Mesodermal cell (in vitro differentiated cells): ENCODE results near the gene SMIM13.
"Not testable (repeated sequence)": the region's sequence is repeated elsewhere in the genome, so short reads cannot be mapped to it uniquely, and the experiment has no call there.

Experiments
- H3K27ac ChIP-seq: 2 replicates; pipeline ENCODE4 v1.7.0; 2013; ENCODE audit warnings: mild to moderate bottlenecking, low read depth, low read length, moderate library complexity; ENCODE audit not compliant: severe bottlenecking
- H3K36me3 ChIP-seq: 2 replicates; pipeline ENCODE4 v1.7.1; 2013; ENCODE audit warnings: mild to moderate bottlenecking, low read length, moderate library complexity; ENCODE audit not compliant: control insufficient read depth, insufficient read depth
- H3K4me1 ChIP-seq: one replicate; pipeline ENCODE4 v1.7.1; 2013; ENCODE audit warnings: mild to moderate bottlenecking, low read length; ENCODE audit not compliant: insufficient read depth, control insufficient read depth, poor library complexity, severe bottlenecking
- H3K4me3 ChIP-seq: 2 replicates; pipeline ENCODE4 v1.7.0; 2013; ENCODE audit warnings: low read length, control low read depth, mild to moderate bottlenecking; ENCODE audit not compliant: insufficient read depth, poor library complexity, severe bottlenecking; ENCODE audit errors: extremely low read depth
- H3K9me3 ChIP-seq: 2 replicates; pipeline ENCODE4 v1.7.1; 2013; ENCODE audit warnings: mild to moderate bottlenecking, low read length, moderate library complexity; ENCODE audit not compliant: control insufficient read depth
- WGBS, 2 experiments: methylation state at CpG; one replicate each; pipeline ENCODE4 v1.1.5; 2013; ENCODE audit warnings: missing lambda C conversion rate in 2 of 2; ENCODE audit not compliant: insufficient coverage in 2 of 2; 5-methylcytosine and 5-hydroxymethylcytosine counted together

SMIM13 gene

DNA sequence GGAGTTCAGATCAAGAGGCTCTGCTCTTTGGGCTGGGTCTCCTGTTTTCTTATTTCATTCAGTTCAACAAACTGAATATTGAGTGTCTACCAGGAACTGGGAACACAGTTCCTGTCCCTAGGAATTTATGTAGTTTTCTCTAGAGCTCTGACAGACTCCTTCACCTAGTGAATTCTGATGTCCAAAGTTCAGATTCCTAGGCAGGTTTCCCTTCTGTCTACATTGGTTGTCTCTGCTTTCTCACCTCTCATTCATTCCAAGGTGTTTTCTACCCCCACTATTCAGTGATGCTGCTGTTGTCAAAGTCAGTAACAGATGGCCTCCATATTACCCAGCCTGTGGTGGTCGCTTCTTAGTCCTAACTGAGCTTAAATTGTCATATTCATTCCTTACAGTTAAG, 4.4 kb downstream of the SMIM13 start:
- no peaks in the 10 kb centered on the region for H3K4me1 ChIP-seq
- peaks cover 46% of the 10 kb centered on the region for H3K36me3 ChIP-seq
- 100% methylated on average over 1 of the region's 1 CpG; no CpG with 5 or more reads in 1 of the 2 experiments for WGBS, 2 experiments
- H3K4me3 ChIP-seq: no peak overlapping the region
- H3K9me3 ChIP-seq: peaks cover 7% of the 10 kb centered on the region
- H3K27ac ChIP-seq: no peak overlapping the region

DNA sequence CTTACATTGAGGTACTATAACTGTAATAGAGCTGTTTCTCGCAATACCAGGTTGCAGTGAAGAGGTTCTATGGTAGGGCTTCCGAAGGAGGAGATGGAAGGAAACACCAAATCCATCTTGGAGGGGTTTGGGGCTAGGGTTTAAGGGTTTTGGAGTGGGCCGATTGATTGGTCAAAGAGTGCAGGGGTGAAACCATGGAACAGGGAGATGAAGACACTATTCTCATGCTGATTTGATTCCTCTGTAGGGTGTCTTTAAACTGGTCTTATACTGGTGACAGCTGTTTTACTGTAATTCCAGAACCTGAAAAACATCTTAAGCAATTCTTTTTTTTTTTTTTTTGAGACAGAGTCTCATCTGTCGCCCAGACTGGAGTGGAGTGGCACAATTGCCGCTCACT, 7.8 kb downstream of the SMIM13 start:
- Histone ChIP-seq H3K27ac (no peak overlapping the region), H3K4me3 (no peak overlapping the region), H3K4me1 (no peaks in the 10 kb centered on the region), H3K9me3 (peaks cover 7% of the 10 kb centered on the region), H3K36me3 (peaks cover 46% of the 10 kb centered on the region)
- WGBS, 2 experiments: 100% methylated on average over 2 to 4 of the region's 5 CpGs

- Histone ChIP-seq H3K4me3 (no peak overlapping the region), H3K27ac (no peak overlapping the region), H3K36me3 (peaks cover 36% of the 10 kb centered on the region), H3K9me3 (peaks cover 7% of the 10 kb centered on the region), H3K4me1 (no peaks in the 10 kb centered on the region)
- WGBS, 2 experiments: 77 to 78% methylated on average over 3 of the region's 5 CpGs
Measured at GRCh38 chr6:11103065-11103464, 9.4 kb downstream of the SMIM13 start.

DNA sequence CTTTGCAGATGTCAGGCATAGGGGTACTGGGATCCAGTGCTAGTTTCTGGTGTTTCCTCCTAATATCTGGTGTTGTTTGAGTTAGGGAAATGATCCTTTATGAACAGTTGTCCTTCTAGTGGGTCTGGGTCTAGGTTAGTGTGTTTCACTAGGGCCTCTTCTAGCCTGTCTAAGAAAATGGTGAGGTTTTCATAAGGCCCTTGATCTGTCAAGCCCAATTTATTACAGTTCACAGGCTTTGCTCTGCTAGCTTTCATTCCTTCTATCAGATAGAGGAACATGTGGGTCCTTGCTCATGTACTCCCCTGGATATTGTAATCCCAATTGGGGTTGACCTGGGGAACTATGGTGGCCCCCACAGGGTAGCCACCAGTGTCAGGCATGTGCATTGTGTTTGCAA, 15.1 kb downstream of the SMIM13 start:
- H3K4me1 ChIP-seq: peaks cover 20% of the 10 kb centered on the region
- H3K4me3 ChIP-seq: no peak overlapping the region
- H3K27ac ChIP-seq: no peak overlapping the region
- no peaks in the 10 kb centered on the region for H3K9me3 ChIP-seq
- peaks cover 17% of the 10 kb centered on the region for H3K36me3 ChIP-seq

- 91 to 97% methylated on average over 12 to 14 of the region's 16 CpGs for WGBS, 2 experiments
- peaks cover 17% of the 10 kb centered on the region for H3K36me3 ChIP-seq
- H3K27ac ChIP-seq: no peak within 1 kb of the TSS
- no peaks in the 10 kb centered on the region for H3K9me3 ChIP-seq
- H3K4me3 ChIP-seq: no peak within 1 kb of the TSS
- peaks cover 20% of the 10 kb centered on the region for H3K4me1 ChIP-seq
Measured at GRCh38 chr6:11110921-11111768, 17.5 kb downstream of the SMIM13 start, which contains the start of gene ERVFRD-1. TSS of gene ERVFRD-1 (minus strand) at chr6:11111725. CDS start at chr6:11105310, 6,415 bp downstream.

DNA sequence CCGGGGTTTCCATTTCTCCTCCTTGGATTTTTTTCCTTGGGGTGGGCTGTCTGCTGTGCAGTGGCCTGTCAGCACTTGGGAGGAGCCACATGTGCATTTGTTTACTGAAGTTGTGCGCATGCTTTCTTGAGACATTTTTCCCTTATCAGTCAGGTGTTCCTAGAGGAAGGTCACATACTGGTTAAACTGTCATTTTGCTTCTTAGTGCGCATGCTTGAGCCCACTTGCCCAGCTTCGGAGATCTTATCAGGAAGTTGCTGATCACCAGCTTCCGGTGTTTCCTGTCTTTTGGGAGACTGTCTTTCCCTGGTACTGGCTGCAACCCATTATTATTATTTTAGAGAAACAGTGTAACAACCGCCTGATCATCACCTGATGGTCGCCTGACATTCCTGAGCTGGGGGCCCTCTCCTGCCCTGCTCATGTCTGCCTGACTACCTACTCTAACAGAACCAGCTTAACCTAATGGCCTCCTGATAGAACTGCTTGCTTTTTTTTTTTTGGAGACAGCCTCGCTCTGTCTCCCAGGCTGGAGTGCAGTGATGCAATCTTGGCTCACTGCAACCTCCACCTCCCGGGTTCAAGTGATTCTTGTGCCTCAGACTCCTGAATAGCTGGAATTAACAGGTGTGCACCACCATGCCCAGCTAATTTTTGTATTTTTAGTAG, 18.3 kb downstream of the SMIM13 start:
- H3K9me3 ChIP-seq: no peaks in the 10 kb centered on the region
- H3K27ac ChIP-seq: no peak overlapping the region
- peaks cover 20% of the 10 kb centered on the region for H3K4me1 ChIP-seq
- H3K36me3 ChIP-seq: peaks cover 17% of the 10 kb centered on the region
- WGBS, 2 experiments: 91% methylated on average over 7 of the region's 9 CpGs
- no peak overlapping the region for H3K4me3 ChIP-seq

DNA sequence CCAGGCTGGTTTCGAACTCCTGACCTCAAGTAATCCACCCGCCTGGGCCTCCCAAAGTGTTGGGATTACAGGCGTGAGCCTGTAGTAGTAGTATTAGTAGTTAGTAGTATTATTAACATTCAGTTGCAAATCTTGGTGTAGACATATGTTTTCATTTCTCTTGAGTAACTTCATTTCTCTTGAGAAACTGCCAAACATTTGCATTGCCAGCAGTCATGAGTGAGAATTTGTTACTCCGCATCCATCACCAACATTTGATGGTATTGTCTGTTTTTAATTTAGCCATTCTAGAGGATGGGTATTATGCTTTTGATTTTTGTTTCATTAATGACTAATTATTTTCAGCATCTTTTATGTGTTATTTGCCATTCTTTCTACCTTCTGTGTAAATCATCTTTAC, 19.4 kb downstream of the SMIM13 start:
- peaks cover 20% of the 10 kb centered on the region for H3K4me1 ChIP-seq
- peaks cover 11% of the 10 kb centered on the region for H3K36me3 ChIP-seq
- no peak overlapping the region for H3K4me3 ChIP-seq
- 93% methylated on average over 3 of the region's 4 CpGs; no CpG with 5 or more reads in 1 of the 2 experiments for WGBS, 2 experiments
- H3K27ac ChIP-seq: no peak overlapping the region
- H3K9me3 ChIP-seq: no peaks in the 10 kb centered on the region

DNA sequence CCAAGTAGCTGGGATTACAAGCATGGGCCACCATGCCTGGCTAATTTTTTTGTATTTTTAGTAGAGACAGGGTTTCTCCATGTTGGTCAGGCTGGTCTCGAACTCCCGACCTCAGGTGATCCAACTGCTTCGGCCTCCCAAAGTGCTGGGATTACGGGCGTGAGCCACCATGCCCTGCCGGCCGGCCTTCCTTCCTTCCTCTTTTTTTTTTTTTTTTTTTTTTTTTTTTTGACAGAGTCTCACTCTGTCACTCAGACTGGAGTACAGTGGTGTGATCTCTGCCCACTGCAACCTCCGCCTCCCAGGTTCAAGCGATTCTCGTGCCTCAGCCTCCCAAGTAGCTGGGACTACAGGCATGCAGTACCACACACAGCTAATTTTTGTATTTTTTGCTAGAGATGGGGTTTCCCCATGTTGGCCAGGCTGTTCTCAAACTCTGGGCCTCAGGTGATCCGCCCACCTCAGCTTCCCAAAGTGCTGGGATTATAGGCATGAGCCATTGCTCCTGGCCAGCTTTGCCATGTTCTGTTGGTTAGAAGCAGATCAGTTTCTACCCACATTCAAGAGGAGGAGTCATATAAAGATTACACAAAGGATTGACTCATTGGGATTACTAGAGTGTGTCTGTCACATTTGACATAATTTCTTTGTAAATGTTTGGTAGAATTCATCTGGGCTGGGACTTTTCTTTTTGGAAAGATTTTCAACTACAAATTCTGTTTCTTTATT, 22.3 kb downstream of the SMIM13 start:
- not testable (repeated sequence) for H3K27ac ChIP-seq, H3K4me3 ChIP-seq, H3K36me3 ChIP-seq, H3K9me3 ChIP-seq
- WGBS, 2 experiments: 92 to 94% methylated on average over 7 to 8 of the region's 11 CpGs
- peaks cover 11% of the 10 kb centered on the region for H3K4me1 ChIP-seq

DNA sequence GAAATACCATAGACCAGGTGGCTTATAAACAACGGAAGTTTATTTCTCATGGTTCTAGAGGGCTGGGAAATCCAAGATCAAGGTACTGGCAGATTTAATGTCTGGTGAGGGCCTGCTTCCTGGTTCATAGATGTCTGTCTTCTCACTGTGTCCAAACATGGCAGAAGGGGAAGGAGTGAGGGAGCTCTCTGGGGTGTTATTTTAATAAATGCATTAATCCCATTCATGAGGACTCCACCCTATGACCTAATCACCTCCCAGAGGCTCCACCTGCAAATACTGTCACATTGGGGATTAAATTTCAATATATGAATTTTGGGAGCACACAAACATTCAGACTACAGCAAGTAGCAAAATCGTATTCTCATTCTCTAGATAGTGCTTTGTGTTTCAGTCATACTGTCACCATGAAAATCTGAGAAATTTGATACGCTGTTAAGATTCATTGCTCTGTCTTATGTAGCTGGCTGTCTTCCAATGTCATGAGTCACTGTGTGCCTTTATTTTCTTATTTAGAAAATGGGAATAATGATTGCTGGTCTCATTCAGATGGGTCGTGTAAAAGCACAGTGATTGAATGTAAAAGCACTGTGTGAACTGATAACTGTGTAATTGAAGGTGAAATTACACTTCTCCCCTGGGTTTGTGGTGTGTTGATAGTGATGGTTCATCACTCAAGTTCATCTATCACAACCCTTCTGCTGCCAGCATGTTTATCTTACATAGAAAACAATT, 26.8 kb downstream of the SMIM13 start:
- H3K4me1 ChIP-seq: no peaks in the 10 kb centered on the region
- 92 to 100% methylated on average over 3 to 4 of the region's 4 CpGs for WGBS, 2 experiments
- H3K36me3 ChIP-seq: peaks cover 5% of the 10 kb centered on the region
- H3K4me3 ChIP-seq: no peak overlapping the region
- no peaks in the 10 kb centered on the region for H3K9me3 ChIP-seq
- H3K27ac ChIP-seq: no peak overlapping the region

- H3K36me3 ChIP-seq: peaks cover 10% of the 10 kb centered on the region
- H3K9me3 ChIP-seq: no peaks in the 10 kb centered on the region
- WGBS, 2 experiments: 80 to 100% methylated on average over 1 to 2 of the region's 2 CpGs
- H3K27ac ChIP-seq: no peak overlapping the region
- H3K4me3 ChIP-seq: no peak overlapping the region
- H3K4me1 ChIP-seq: peaks cover 5% of the 10 kb centered on the region
Measured at GRCh38 chr6:11121851-11122250, 28.2 kb downstream of the SMIM13 start.
